ENCODE data around the gene SLX9. TPM values are rescaled to one million over a fixed set of nuclear protein-coding genes. Genes with fewer than 3 reads are reported as not detected.

The SLX9 gene
- total RNA-seq, 6 donors from 2014 or later: 5.5 to 34.6 (median 22.8) TPM

DNA sequence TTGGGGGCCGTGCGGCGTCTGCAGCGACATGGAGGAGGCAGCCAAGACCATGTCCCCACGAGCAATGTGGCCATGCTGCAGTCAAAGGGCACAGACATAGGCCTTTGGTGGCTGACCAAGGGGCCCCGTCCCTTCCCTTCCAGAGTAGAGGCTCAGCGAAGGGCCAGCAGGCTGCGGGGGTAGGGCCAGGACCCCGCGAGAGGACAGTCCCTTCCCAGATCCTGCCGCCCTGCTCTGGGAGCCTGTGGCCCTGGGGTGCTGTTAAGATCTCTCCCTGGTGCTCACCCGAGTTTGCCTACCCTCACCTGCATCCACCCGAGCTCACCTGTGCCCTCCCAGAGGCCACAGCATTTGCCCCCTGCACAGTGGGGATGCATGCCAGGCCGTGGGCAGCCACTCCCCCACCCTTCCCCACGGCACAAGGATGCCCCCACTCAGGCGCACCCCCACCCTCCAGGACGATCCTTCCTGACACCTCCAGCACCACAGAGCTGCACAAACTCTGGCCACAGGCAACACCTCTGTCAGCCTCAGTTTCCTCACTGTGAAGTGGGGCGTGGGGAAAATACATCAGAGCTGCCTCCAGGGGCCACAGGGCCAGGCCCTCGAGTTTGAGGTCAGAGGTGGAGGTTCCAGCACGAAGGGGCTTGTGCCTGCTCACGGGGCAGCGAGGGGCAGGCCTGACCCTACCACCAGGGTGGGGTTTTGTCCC, 34.7 kb upstream of the SLX9 start:
- Histone ChIP-seq H3K4me1 (peaks cover 13 to 42% (median 26%) of the 10 kb centered on the region in 4 donors), H3K27me3 (no peaks in the 10 kb centered on the region), H3K36me3 (peaks cover 0 to 21% (median 15%) of the 10 kb centered on the region in 4 donors), H3K27ac (peak overlapping the region in 2 of 4 donors; percentile 11 to 32), H3K9me3 (no peaks in the 10 kb centered on the region), H3K4me3 (no peak overlapping the region)
- 91 to 97% methylated on average over 9 to 20 of the region's 22 CpGs for WGBS, 2 donors
- DNase-seq (peak in 1 of 2 donors; percentile 56), ATAC-seq (ENCODE audit: low FRiP score in 2 of 2) (no peak)
- TF ChIP-seq POLR2AphosphoS5 (IDR thresholded peaks at IDR 0.05) (no peak), CTCF (IDR thresholded peaks at IDR 0.05) (no peak), POLR2A (IDR thresholded peaks at IDR 0.05) (no peak), EP300 (IDR thresholded peaks at IDR 0.05) (no peak)

GRCh38 chr21:44905728-44906090, 34.1 kb upstream of the SLX9 start:
- Histone ChIP-seq H3K36me3 (peaks cover 0 to 17% (median 13%) of the 10 kb centered on the region in 4 donors), H3K27me3 (no peaks in the 10 kb centered on the region), H3K9me3 (no peaks in the 10 kb centered on the region), H3K27ac (peak overlapping the region in 2 of 4 donors; percentile 11 to 32), H3K4me1 (peaks cover 16 to 47% (median 31%) of the 10 kb centered on the region in 4 donors), H3K4me3 (no peak overlapping the region)
- TF ChIP-seq EP300 (IDR thresholded peaks at IDR 0.05) (no peak), CTCF (IDR thresholded peaks at IDR 0.05) (no peak), POLR2AphosphoS5 (IDR thresholded peaks at IDR 0.05) (no peak), POLR2A (IDR thresholded peaks at IDR 0.05) (no peak)
- ATAC-seq (ENCODE audit: low FRiP score in 2 of 2): peak; percentile 24 to 27
- DNase-seq: peak in 1 of 2 donors; percentile 52
- WGBS, 2 donors: 69 to 75% methylated on average over 3 to 7 of the region's 7 CpGs

DNA sequence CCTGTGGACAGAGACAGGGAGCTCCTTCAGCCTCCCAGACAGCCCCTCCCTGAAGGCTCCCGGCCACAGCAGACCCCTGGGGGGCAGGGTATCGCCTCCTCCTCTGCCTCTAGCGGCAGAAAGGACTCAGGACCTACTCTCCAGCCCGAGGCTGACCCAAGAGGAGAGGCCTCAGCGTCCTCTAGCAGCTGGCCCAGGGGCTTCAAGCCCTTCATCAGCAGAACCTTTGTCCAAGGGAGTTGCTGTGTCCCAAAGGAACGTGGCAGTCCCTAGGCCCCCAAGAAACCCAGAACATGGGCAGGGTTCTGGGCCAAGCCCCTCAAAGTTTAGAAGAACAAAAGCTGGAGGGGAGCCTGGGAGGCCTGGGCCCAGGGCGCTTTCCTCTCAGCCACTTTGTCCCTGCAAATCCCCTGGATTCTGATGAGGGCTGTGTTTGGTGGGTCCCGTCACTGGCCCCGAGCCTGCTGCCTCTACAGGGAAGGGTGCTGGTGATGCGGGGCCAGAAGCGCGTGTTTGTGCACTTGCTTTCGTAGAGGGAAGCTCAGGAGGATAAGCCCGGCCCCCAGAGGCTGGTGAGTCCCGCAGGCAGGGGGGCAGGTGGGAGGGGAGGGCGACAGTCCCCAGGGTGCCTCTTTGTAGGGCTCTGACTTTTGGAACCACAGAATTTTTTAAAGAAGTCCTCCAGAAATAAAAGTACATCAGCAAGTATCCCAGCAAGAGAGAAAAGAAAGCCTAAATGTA, 32.4 kb upstream of the SLX9 start:
- DNase-seq: peak; percentile 48 to 49
- Histone ChIP-seq H3K4me1 (peaks cover 33 to 60% (median 47%) of the 10 kb centered on the region in 4 donors), H3K9me3 (no peaks in the 10 kb centered on the region), H3K27ac (peak overlapping the region; percentile 33 to 75 (median 50)), H3K4me3 (no peak overlapping the region), H3K27me3 (no peaks in the 10 kb centered on the region), H3K36me3 (peaks cover 0 to 2% (median 1%) of the 10 kb centered on the region in 4 donors)
- TF ChIP-seq POLR2A (IDR thresholded peaks at IDR 0.05): no peak
- TF ChIP-seq CTCF (IDR thresholded peaks at IDR 0.05): no peak
- no peak for TF ChIP-seq POLR2AphosphoS5 (IDR thresholded peaks at IDR 0.05)
- TF ChIP-seq EP300 (IDR thresholded peaks at IDR 0.05): no peak
- no peak for ATAC-seq (ENCODE audit: low FRiP score in 2 of 2)
- 68 to 78% methylated on average over 12 to 16 of the region's 16 CpGs for WGBS, 2 donors

- WGBS, 2 donors: 47 to 49% methylated on average over 25 of the region's 25 CpGs
- TF ChIP-seq POLR2A (IDR thresholded peaks at IDR 0.05): no peak
- TF ChIP-seq POLR2AphosphoS5 (IDR thresholded peaks at IDR 0.05): peak in 1 of 2 donors; percentile 17
- TF ChIP-seq EP300 (IDR thresholded peaks at IDR 0.05): no peak
- no peak for TF ChIP-seq CTCF (IDR thresholded peaks at IDR 0.05)
- Histone ChIP-seq H3K4me1 (peaks cover 34 to 57% (median 45%) of the 10 kb centered on the region in 4 donors), H3K27me3 (no peaks in the 10 kb centered on the region), H3K9me3 (no peaks in the 10 kb centered on the region), H3K36me3 (no peaks in the 10 kb centered on the region), H3K27ac (peak overlapping the region; percentile 44 to 75 (median 56)), H3K4me3 (no peak overlapping the region)
- peak; percentile 15 to 68 for ATAC-seq (ENCODE audit: low FRiP score in 2 of 2)
- peak; percentile 75 to 87 for DNase-seq
Measured at GRCh38 chr21:44907966-44908895, 31.6 kb upstream of the SLX9 start.
